HG02678 (cell line): ENCODE results near the gene DACT2.
"Not testable (repeated sequence)": the region's sequence is repeated elsewhere in the genome, so short reads cannot be mapped to it uniquely, and the experiment has no call there.

Source experiments
- ATAC-seq: cut with Tn5 transposase; IDR thresholded peaks from one replicate; pipeline ENCODE4 v1.9.1; 2021; ENCODE audit warnings: mild to moderate bottlenecking, moderate library complexity; ENCODE audit not compliant: unreplicated experiment

DACT2 gene

GRCh38 chr6:168326294-168327261, 7.0 kb upstream of the DACT2 start:
- no peak for ATAC-seq

GRCh38 chr6:168322966-168323365, 3.4 kb upstream of the DACT2 start:
- no peak for ATAC-seq

GRCh38 chr6:168320634-168321033, 1.1 kb upstream of the DACT2 start:
- ATAC-seq = no peak

GRCh38 chr6:168318579-168319278, 848 bp downstream of the DACT2 start:
- no peak for ATAC-seq

GRCh38 chr6:168318090-168318489, 1.5 kb downstream of the DACT2 start:
- no peak for ATAC-seq

- ATAC-seq = no peak
Measured at GRCh38 chr6:168315596-168315995, 4.0 kb downstream of the DACT2 start.

- no peak for ATAC-seq
Measured at GRCh38 chr6:168314948-168315347, 4.6 kb downstream of the DACT2 start.

GRCh38 chr6:168314021-168314420, 5.6 kb downstream of the DACT2 start:
- ATAC-seq = no peak

- ATAC-seq = no peak
Measured at GRCh38 chr6:168313431-168314011, 6.1 kb downstream of the DACT2 start.

- ATAC-seq = not testable (repeated sequence)
Measured at GRCh38 chr6:168312125-168312507, 7.5 kb downstream of the DACT2 start.

- no peak for ATAC-seq
Measured at GRCh38 chr6:168311410-168312124, 8.0 kb downstream of the DACT2 start.

GRCh38 chr6:168310945-168311344, 8.6 kb downstream of the DACT2 start:
- ATAC-seq = no peak

GRCh38 chr6:168310403-168310802, 9.2 kb downstream of the DACT2 start:
- no peak for ATAC-seq

- ATAC-seq = no peak
Measured at GRCh38 chr6:168309997-168310396, 9.6 kb downstream of the DACT2 start.

GRCh38 chr6:168309183-168309582, 10.4 kb downstream of the DACT2 start:
- ATAC-seq = no peak

- ATAC-seq = no peak
Measured at GRCh38 chr6:168308390-168309144, 11.0 kb downstream of the DACT2 start.

- ATAC-seq = no peak
Measured at GRCh38 chr6:168307695-168308021, 11.9 kb downstream of the DACT2 start.

- ATAC-seq = no peak
Measured at GRCh38 chr6:168307015-168307694, 12.4 kb downstream of the DACT2 start.

GRCh38 chr6:168305863-168306262, 13.7 kb downstream of the DACT2 start:
- no peak for ATAC-seq
